Measurements from ENCODE around the gene TBX2.

Gene TBX2

GRCh38 chr17:61403801-61404662, 4.4 kb downstream of the TBX2 start:
- DNase-seq: peak; percentile 32

GRCh38 chr17:61404663-61404912, 4.9 kb downstream of the TBX2 start:
- DNase-seq: no peak

- no peak for DNase-seq
Observed at GRCh38 chr17:61404913-61405685, 5.5 kb downstream of the TBX2 start.

- no peak for DNase-seq
Observed at GRCh38 chr17:61405686-61406536, 6.3 kb downstream of the TBX2 start.

- no peak for DNase-seq
Observed at GRCh38 chr17:61406537-61406845, 6.8 kb downstream of the TBX2 start.

- no peak for DNase-seq
Observed at GRCh38 chr17:61406971-61407911, 7.6 kb downstream of the TBX2 start.

GRCh38 chr17:61408151-61409041, 8.8 kb downstream of the TBX2 start:
- DNase-seq: no peak

- DNase-seq: peak; percentile 60
Observed at GRCh38 chr17:61409301-61410112, 9.9 kb downstream of the TBX2 start.

GRCh38 chr17:61410141-61411010, 10.7 kb downstream of the TBX2 start:
- DNase-seq: peak; percentile 81

GRCh38 chr17:61411011-61411260, 11.3 kb downstream of the TBX2 start:
- DNase-seq: no peak

GRCh38 chr17:61411261-61412142, 11.9 kb downstream of the TBX2 start:
- peak; percentile 47 for DNase-seq

GRCh38 chr17:61412143-61412859, 12.7 kb downstream of the TBX2 start:
- peak; percentile 78 for DNase-seq

- DNase-seq: no peak
Observed at GRCh38 chr17:61412860-61413660, 13.4 kb downstream of the TBX2 start.

- DNase-seq: no peak
Observed at GRCh38 chr17:61413661-61414126, 14.1 kb downstream of the TBX2 start.

GRCh38 chr17:61414141-61414935, 14.7 kb downstream of the TBX2 start:
- DNase-seq: no peak

GRCh38 chr17:61414936-61415251, 15.3 kb downstream of the TBX2 start:
- DNase-seq: no peak
